Left lung (tissue), 10 donors: Measurements from ENCODE around the gene MEF2B. TPM values are rescaled to one million over a fixed set of nuclear protein-coding genes. Genes with fewer than 3 reads are reported as not detected.

Experiments used
- ATAC-seq: fragments of 200-7000 bp; cut with Tn5 transposase; one replicate; pipeline ENCODE4 v1.9.1; 2020; ENCODE audit warnings: moderate library complexity
- DNase-seq, 4 donors: peaks; one replicate each; pipeline ENCODE4 v3.0.0-alpha.2; 2013 to 2020
- H3K27ac ChIP-seq, 2 donors: fragments of 200-600 bp; sonication (generic) in 1 of 2; one replicate each; pipeline versions ENCODE4 v1.5.0 to v1.8.0; 2020 to 2021
- H3K27me3 ChIP-seq, 2 donors: fragments of 200-600 bp; sonication (generic) in 1 of 2; one replicate each; pipeline versions ENCODE4 v1.5.0 to v1.8.0; 2020 to 2021
- H3K36me3 ChIP-seq, 2 donors: fragments of 200-600 bp; sonication (generic) in 1 of 2; one replicate each; pipeline versions ENCODE4 v1.5.0 to v1.8.0; 2020 to 2021
- H3K4me1 ChIP-seq, 2 donors: fragments of 200-600 bp; one replicate each; pipeline ENCODE4 v1.8.0; 2021
- H3K4me3 ChIP-seq, 2 donors: fragments of 200-600 bp; sonication (generic) in 1 of 2; one replicate each; pipeline versions ENCODE4 v1.5.0 to v1.8.0; 2020 to 2021; ENCODE audit warnings: mild to moderate bottlenecking in 1 of 2
- H3K9me3 ChIP-seq, 2 donors: fragments of 200-600 bp; sonication (generic) in 1 of 2; one replicate each; pipeline versions ENCODE4 v1.5.0 to v1.8.0; 2020 to 2021
- intact Hi-C, 2 donors: fragments of 100-400 bp; cut with DNase I; formaldehyde crosslinking; loops; one replicate each; pipeline versions ENCODE4 v1.11.2 to v1.14.2; 2022
- polyA plus RNA-seq, 6 donors: library from polyadenylated mRNA; unstranded; fragments of 120-200 nt; gene quantifications; one replicate each; pipeline ENCODE4 v1.2.1, GENCODE V29; 2013; ENCODE audit not compliant: insufficient read length in 6 of 6
- total RNA-seq, 2 donors: library from RNA; stranded (reverse); fragmentation: NEBNext Ultra II Directional; extraction: Animal tissue kit (Norgen Biotek cat#: 25700); gene quantifications; one replicate each; pipeline ENCODE4 v1.2.1, GENCODE V29; 2021
- TF ChIP-seq, protein P1 (sequence below), 2 donors: fragments of 200-600 bp; sonication (generic) in 1 of 2; IDR thresholded peaks; one replicate each; pipeline versions ENCODE4 v1.5.0 to v1.8.0; 2021; ENCODE audit warnings: antibody characterized with exemption in 2 of 2
- donor health status: DM: no; HTN: yes; CAD: no.
- donor health status: DM: no; HTN: no; CAD: no.

Gene MEF2B
- total and polyA plus RNA-seq, 8 donors = 1.1 to 3.7 (median 2.1) TPM

DNA sequence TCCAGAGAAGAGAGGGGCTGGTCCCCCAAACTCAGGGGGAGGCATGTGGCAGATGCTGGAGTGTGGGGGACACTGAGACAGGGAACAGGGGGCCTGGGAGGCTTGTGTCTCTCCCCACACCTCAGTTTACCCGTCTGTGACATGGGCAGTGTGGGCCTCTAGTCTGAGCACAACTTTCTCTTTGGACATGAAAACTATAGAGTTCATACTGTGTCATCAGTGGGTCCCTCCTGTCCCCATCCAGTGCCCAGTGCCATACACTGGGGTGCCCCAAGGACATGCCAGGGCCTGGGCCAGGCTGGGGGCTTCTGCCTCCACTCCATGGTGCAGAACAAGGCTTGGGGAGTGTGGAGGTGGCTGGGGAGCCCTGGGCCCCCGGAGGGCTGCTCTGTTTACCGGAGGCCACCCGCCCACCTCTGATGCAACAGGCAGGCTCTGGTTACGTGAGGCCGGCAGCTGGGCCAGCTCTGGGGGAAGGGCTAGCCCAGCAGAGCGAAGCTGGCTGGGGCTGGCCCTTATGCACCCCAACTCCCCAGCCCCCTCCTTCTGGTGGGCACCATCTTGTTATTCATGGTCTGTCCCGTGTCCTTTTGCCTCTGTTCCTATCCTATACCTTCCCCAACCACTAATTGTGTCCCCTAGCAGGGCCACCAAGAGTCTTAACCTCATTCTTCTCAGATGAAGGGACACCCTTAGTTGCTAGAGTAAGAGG is 1.9 kb upstream of the MEF2B start:
- no peaks in the 10 kb centered on the region for H3K27me3 ChIP-seq
- TF ChIP-seq, protein P1, sequence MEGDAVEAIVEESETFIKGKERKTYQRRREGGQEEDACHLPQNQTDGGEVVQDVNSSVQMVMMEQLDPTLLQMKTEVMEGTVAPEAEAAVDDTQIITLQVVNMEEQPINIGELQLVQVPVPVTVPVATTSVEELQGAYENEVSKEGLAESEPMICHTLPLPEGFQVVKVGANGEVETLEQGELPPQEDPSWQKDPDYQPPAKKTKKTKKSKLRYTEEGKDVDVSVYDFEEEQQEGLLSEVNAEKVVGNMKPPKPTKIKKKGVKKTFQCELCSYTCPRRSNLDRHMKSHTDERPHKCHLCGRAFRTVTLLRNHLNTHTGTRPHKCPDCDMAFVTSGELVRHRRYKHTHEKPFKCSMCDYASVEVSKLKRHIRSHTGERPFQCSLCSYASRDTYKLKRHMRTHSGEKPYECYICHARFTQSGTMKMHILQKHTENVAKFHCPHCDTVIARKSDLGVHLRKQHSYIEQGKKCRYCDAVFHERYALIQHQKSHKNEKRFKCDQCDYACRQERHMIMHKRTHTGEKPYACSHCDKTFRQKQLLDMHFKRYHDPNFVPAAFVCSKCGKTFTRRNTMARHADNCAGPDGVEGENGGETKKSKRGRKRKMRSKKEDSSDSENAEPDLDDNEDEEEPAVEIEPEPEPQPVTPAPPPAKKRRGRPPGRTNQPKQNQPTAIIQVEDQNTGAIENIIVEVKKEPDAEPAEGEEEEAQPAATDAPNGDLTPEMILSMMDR (IDR thresholded peaks at IDR 0.05) = no peak
- DNase-seq (peak in 1 of 4 donors; percentile 18), ATAC-seq (no peak)
- no peaks in the 10 kb centered on the region for H3K9me3 ChIP-seq
- H3K36me3 ChIP-seq = peaks cover 0 to 18% of the 10 kb centered on the region in 2 donors
- H3K4me3 ChIP-seq = no peak overlapping the region
- H3K4me1 ChIP-seq = peaks cover 3 to 31% of the 10 kb centered on the region in 2 donors
- intact Hi-C loops = no loop called here
- no peak overlapping the region for H3K27ac ChIP-seq

DNA sequence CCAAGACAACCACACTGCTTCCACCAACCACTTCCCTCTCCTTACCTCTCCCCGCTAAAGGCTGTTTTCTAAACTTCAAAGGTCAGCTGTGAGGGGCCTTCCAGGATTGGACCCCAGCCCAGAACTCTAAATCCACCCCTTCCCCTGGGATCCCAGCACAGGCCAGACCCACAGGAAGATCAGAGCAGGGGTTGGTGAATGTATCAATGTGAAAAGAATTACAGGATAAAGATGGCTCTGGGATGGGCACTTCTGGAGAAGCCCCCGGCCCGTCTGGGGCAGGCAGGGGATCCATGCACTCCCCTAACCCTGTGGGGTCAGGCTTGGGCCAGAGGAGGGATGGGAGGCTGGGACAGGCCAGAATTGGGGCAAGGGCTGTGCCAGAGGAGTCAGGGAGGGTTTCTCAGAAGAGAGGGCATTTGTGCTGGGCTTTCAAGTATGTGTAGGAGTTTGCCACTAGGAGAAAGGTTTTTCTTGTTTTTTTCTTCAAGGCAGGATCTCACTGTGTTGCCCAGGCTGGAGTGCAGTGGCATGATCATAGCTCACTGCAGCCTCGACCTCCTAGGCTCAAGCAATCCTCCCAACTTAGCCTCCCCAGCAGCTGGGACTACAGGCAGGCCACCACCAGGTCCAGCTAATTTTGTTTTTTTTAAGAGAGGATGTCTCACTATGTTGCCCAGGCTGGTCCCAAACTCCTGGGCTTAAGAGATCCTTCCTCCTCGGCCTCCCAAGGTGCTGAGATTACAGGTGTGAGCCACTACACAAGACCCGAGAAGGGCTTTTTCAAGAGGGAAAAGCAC is 1.0 kb upstream of the MEF2B start:
- Histone ChIP-seq H3K27ac (no peak overlapping the region), H3K27me3 (no peaks in the 10 kb centered on the region), H3K36me3 (peaks cover 0 to 9% of the 10 kb centered on the region in 2 donors), H3K9me3 (no peaks in the 10 kb centered on the region), H3K4me1 (peaks cover 3 to 31% of the 10 kb centered on the region in 2 donors), H3K4me3 (no peak overlapping the region)
- TF ChIP-seq, protein P1 (IDR thresholded peaks at IDR 0.05) = no peak
- intact Hi-C loops = no loop called here
- DNase-seq (no peak), ATAC-seq (no peak)

DNA sequence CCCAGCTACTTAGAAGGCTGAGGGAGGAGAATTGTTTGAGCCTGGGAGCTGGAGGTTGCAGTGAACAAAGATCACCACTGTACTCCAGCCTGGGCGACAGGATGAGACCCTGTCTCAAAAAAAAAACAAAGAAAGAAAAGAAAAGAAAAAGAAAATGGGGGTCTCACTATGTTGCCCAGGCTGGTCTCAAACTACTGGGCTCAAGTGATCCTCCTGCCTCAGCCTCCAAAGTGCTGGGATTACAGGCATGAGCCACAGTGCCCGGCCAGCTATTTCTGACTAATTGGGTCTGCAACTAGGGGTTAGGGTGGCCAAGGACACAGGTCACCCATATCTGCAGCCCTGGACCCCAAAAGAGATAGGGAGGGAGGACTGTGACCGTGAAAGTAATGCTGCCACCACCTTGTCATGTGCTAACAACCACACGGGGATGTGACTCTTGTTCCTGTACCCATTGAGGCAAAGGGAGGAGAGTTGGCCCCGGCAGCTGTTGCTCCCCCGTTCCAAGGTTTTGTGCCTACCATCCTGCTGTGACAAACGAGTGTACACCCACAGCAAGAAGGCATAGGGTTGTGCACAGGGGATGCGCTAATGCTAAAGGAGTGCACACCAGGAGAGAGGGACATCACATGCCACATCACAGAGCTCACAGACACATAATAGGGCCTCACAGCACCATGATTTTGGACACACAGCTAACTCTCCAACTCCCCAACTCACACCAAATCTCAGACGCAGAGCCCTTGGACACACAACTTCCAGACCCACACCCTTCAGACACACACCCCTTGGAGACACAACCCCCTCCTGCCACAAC is 619 bp downstream of the MEF2B start:
- Histone ChIP-seq H3K27ac (no peak overlapping the region), H3K27me3 (no peaks in the 10 kb centered on the region), H3K4me1 (peaks cover 3 to 31% of the 10 kb centered on the region in 2 donors), H3K36me3 (no peaks in the 10 kb centered on the region), H3K4me3 (peak overlapping the region in 1 of 2 donors; percentile 6), H3K9me3 (no peaks in the 10 kb centered on the region)
- intact Hi-C loops = no loop called here
- DNase-seq (no peak), ATAC-seq (no peak)
- TF ChIP-seq, protein P1 (IDR thresholded peaks at IDR 0.05) = no peak

DNA sequence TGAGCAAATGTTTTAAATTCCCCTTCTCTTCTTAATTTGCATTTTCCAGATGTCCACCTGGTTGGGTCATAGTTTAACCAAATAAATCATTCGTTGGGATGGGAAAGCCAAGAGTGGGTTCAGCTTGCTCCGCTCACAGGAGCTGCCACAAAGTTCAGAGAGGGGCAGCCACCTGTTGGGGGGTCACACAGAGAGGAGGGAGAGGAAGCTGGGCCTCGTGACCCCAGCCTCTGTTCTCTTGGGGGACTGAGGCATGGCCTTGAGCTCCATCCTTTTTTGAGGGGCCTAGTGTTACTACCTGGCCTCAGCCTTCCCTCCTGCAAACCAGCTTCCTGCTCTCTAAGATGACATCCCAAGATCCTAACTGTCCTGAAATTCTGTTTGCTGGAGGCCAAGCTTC is 2.5 kb downstream of the MEF2B start:
- Histone ChIP-seq H3K9me3 (no peaks in the 10 kb centered on the region), H3K36me3 (no peaks in the 10 kb centered on the region), H3K27me3 (no peaks in the 10 kb centered on the region), H3K27ac (no peak overlapping the region), H3K4me1 (peaks cover 3 to 29% of the 10 kb centered on the region in 2 donors), H3K4me3 (no peak overlapping the region)
- intact Hi-C loops = no loop called here
- DNase-seq (no peak), ATAC-seq (no peak)
- TF ChIP-seq, protein P1 (IDR thresholded peaks at IDR 0.05) = no peak
